Panc1 (cell line): ENCODE measurements around the gene MAP3K7. TPM values are rescaled to one million over a fixed set of nuclear protein-coding genes. Genes with fewer than 3 reads are reported as not detected.

Experiments used
- ATAC-seq: fragments of 200-7000 bp; cut with Tn5 transposase; 2 replicates; pipeline ENCODE4 v1.9.1; 2020; ENCODE audit warnings: mild to moderate bottlenecking, moderate library complexity
- BruUV-seq: library from RNA; stranded (reverse); fragments of 400-500 nt; replicated peaks from 2 replicates; lab custom pipeline; 2021; lab: Mats Ljungman, UMichigan
- CTCF ChIA-PET: fragments of 300-600 bp; sonication (Branson Sonifier 250); formaldehyde crosslinking; loops from one replicate; lab custom pipeline; 2022; ENCODE audit warnings: antibody characterized with exemption; lab: Charles Lee
- POLR2A ChIA-PET: fragments of 300-600 bp; sonication (Branson Sonifier 250); formaldehyde crosslinking; loops from one replicate; lab custom pipeline; 2022; ENCODE audit warnings: antibody characterized with exemption; lab: Charles Lee
- DNase-seq: peaks from one replicate; pipeline ENCODE4 v3.0.0-alpha.2; 2010; ENCODE audit warnings: low read depth, low spot score
- H3K27ac ChIP-seq: 2 replicates; pipeline ENCODE4 v1.5.1; 2011; ENCODE audit warnings: mild to moderate bottlenecking, low read length, inconsistent platforms
- H3K27me3 ChIP-seq: fragments of 200-500 bp; sonication (Bioruptor generic); 2 replicates; pipeline ENCODE4 v1.6.0; 2014; ENCODE audit warnings: low read length, inconsistent platforms; ENCODE audit not compliant: control insufficient read depth, insufficient read depth
- H3K36me3 ChIP-seq: fragments of 200-500 bp; sonication (Bioruptor generic); 2 replicates; pipeline ENCODE4 v1.5.1; 2014; ENCODE audit warnings: inconsistent platforms, mild to moderate bottlenecking, low read length, moderate library complexity; ENCODE audit not compliant: control insufficient read depth, insufficient read depth
- H3K4me1 ChIP-seq: 2 replicates; pipeline ENCODE4 v1.5.1; 2011; ENCODE audit warnings: inconsistent platforms, mild to moderate bottlenecking, low read length, moderate library complexity; ENCODE audit not compliant: control insufficient read depth, insufficient read depth
- H3K4me3 ChIP-seq, 2 experiments: 2 replicates each; pipeline ENCODE4 v1.5.1; 2011 to 2012; ENCODE audit warnings: low read depth in 2 of 2, low read length in 2 of 2, mild to moderate bottlenecking in 2 of 2, inconsistent platforms in 1 of 2, moderate library complexity in 1 of 2
- H3K9me3 ChIP-seq: fragments of 200-500 bp; sonication (Bioruptor generic); 2 replicates; pipeline ENCODE4 v1.5.1; 2014; ENCODE audit warnings: low read depth, mild to moderate bottlenecking, inconsistent platforms, low read length, moderate library complexity; ENCODE audit not compliant: control insufficient read depth, insufficient read depth
- CTCF ChIP-seq: fragments of 450-650 bp; IDR thresholded peaks from 2 replicates; pipeline ENCODE4 v1.5.1; 2017; ENCODE audit warnings: mild to moderate bottlenecking
- POLR2AphosphoS5 ChIP-seq: IDR thresholded peaks from 2 replicates; pipeline ENCODE4 v1.6.1; 2012; ENCODE audit warnings: mild to moderate bottlenecking, low read depth, low read length, moderate library complexity
- SIN3A ChIP-seq: IDR thresholded peaks from 2 replicates; pipeline ENCODE4 v1.6.1; 2012; ENCODE audit warnings: low read depth, mild to moderate bottlenecking, low read length, moderate library complexity, borderline replicate concordance; ENCODE audit not compliant: insufficient read depth
- TCF7L2 ChIP-seq: IDR thresholded peaks from 2 replicates; pipeline ENCODE4 v1.6.1; 2011; ENCODE audit warnings: mild to moderate bottlenecking, low read depth, low read length, inconsistent platforms
- in situ Hi-C: cut with HindIII; loops from 2 replicates; pipeline ENCODE4 v1.10.0; 2016; ENCODE audit warnings: low sequenced_read_pairs, low pct_unique_long_range_greater_than_20kb
- intact Hi-C: fragments of 100-400 bp; cut with micrococcal nuclease; formaldehyde crosslinking; loops from one replicate; pipeline ENCODE4 v1.10.0; 2022; ENCODE audit not compliant: unreplicated experiment
- total RNA-seq: library from RNA; stranded (reverse); gene quantifications from one replicate; pipeline ENCODE4 v1.2.1, GENCODE V29; 2021; ENCODE audit not compliant: unreplicated experiment
- TF ChIP-seq, protein P1 (sequence below), 2 experiments: IDR thresholded peaks; 2 replicates each; pipeline ENCODE4 v1.6.1; 2011 to 2012; ENCODE audit warnings: low read depth in 2 of 2, control low read depth in 1 of 2, low read length in 1 of 2, mild to moderate bottlenecking in 1 of 2, moderate library complexity in 1 of 2; ENCODE audit not compliant: insufficient read depth in 1 of 2

The MAP3K7 gene
- total RNA-seq, 1 experiment from 2014 or later, result 33.1 TPM

DNA sequence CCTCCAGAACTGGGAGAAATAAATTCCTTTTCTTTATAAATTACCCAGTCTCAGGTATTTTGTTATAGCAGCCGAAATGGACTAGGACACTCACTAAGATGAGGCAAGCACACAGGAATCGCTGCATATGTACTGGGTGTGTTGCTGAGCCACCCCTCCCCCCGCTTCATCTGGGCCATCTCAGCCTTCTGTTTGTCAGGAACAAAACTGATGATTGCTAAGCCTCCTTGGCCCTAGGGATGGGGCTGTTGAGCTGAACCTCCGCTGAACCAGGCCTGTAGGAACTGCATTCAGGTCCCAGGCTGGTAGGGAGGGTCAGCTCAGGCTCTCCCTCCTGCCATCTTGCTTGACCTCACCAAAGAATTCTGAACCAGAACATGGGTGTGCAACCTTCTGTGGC, 108.6 kb downstream of the MAP3K7 start:
- Histone ChIP-seq H3K36me3 (no peaks in the 10 kb centered on the region), H3K4me1 (peaks cover 6% of the 10 kb centered on the region), H3K27me3 (no peaks in the 10 kb centered on the region), H3K4me3 (no peak overlapping the region), H3K9me3 (no peaks in the 10 kb centered on the region), H3K27ac (no peak overlapping the region)
- POLR2A ChIA-PET, result no interaction called here
- no TSS peak for BruUV-seq
- CTCF ChIA-PET, result interaction anchor here (1.5 to 2.1 kb wide), 2 partner anchors 538 kb away, joined by 8 to 24 read pairs; no protein-coding TSS in a partner anchor
- in situ Hi-C loops, result no loop called here
- TF ChIP-seq, protein P1, sequence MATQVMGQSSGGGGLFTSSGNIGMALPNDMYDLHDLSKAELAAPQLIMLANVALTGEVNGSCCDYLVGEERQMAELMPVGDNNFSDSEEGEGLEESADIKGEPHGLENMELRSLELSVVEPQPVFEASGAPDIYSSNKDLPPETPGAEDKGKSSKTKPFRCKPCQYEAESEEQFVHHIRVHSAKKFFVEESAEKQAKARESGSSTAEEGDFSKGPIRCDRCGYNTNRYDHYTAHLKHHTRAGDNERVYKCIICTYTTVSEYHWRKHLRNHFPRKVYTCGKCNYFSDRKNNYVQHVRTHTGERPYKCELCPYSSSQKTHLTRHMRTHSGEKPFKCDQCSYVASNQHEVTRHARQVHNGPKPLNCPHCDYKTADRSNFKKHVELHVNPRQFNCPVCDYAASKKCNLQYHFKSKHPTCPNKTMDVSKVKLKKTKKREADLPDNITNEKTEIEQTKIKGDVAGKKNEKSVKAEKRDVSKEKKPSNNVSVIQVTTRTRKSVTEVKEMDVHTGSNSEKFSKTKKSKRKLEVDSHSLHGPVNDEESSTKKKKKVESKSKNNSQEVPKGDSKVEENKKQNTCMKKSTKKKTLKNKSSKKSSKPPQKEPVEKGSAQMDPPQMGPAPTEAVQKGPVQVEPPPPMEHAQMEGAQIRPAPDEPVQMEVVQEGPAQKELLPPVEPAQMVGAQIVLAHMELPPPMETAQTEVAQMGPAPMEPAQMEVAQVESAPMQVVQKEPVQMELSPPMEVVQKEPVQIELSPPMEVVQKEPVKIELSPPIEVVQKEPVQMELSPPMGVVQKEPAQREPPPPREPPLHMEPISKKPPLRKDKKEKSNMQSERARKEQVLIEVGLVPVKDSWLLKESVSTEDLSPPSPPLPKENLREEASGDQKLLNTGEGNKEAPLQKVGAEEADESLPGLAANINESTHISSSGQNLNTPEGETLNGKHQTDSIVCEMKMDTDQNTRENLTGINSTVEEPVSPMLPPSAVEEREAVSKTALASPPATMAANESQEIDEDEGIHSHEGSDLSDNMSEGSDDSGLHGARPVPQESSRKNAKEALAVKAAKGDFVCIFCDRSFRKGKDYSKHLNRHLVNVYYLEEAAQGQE (IDR thresholded peaks at IDR 0.05; ENCODE audit: insufficient read depth in 1 of 2, low read depth in 2 of 2, low read length in 1 of 2), result no peak
- TF ChIP-seq POLR2AphosphoS5 (no peak), CTCF (no peak), TCF7L2 (no peak), SIN3A (no peak)
- ATAC-seq (no peak), DNase-seq (no peak)
- intact Hi-C loops, result loop anchor here (2.0 kb wide), 2 partner anchors 193 to 507 kb away; no protein-coding TSS in a partner anchor

GRCh38 chr6:90477366-90477765, 109.5 kb downstream of the MAP3K7 start:
- Histone ChIP-seq H3K4me1 (peaks cover 6% of the 10 kb centered on the region), H3K4me3 (no peak overlapping the region), H3K9me3 (no peaks in the 10 kb centered on the region), H3K27me3 (no peaks in the 10 kb centered on the region), H3K27ac (no peak overlapping the region), H3K36me3 (no peaks in the 10 kb centered on the region)
- no peak for TF ChIP-seq CTCF
- no peak for ATAC-seq
- intact Hi-C loops (no loop called here), in situ Hi-C loops (no loop called here)
- no peak for DNase-seq
- BruUV-seq, result no TSS peak
- ChIA-PET CTCF (interaction anchor here (0.7 to 2.1 kb wide), 2 partner anchors 19 to 537 kb away, joined by 6 to 8 read pairs; no protein-coding TSS in a partner anchor), POLR2A (interaction anchor here (0.6 kb wide), 1 partner anchor 529 kb away, joined by 6 read pairs; no protein-coding TSS in a partner anchor)
